Measurements from ENCODE around the gene CFAP299.

CFAP299 gene

DNA sequence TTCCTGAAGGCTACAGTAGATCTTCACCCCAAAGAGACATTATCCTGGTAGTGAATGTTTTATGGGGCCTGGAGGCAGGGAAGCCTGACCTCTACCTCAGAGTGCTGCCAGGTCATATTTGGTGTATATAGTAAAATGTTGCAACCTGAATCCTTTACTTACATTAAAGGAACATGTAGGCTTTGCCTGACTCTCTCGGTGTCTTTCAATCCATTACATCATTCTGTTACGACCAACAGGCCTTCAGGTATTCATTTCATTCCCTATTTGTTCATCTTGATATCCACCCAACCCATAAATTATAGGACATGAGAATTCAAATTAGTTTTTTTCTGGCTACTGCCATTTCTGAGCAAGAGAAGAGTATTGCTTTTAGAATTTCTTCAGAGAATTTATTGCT lies 116.5 kb downstream of the CFAP299 start:
- H3K4me2 ChIP-seq (ENCODE audit: low read length) = no peak overlapping the region
- H3K27me3 ChIP-seq (ENCODE audit: insufficient read depth, low read length) = no peaks in the 10 kb centered on the region
- H2AFZ ChIP-seq (ENCODE audit: low read length) = no peak overlapping the region
- no peaks in the 10 kb centered on the region for H3K36me3 ChIP-seq (ENCODE audit: insufficient read depth, low read length)
- H3K4me3 ChIP-seq (ENCODE audit: low read depth, low read length, poor library complexity, severe bottlenecking) = no peak overlapping the region
- no peaks in the 10 kb centered on the region for H4K20me1 ChIP-seq (ENCODE audit: insufficient read depth, low read length)
- no peak overlapping the region for H3K27ac ChIP-seq (ENCODE audit: low read depth, low read length, poor library complexity, severe bottlenecking)
- no peaks in the 10 kb centered on the region for H3K9me2 ChIP-seq (ENCODE audit: low read depth, low read length)
- H3K9ac ChIP-seq (ENCODE audit: low read length) = no peak overlapping the region
- peaks cover 24% of the 10 kb centered on the region for H3K9me3 ChIP-seq (ENCODE audit: low read length)
- H3K4me1 ChIP-seq (ENCODE audit: insufficient read depth, low read length, severe bottlenecking) = no peaks in the 10 kb centered on the region
- H3F3A ChIP-seq (ENCODE audit: insufficient read depth, low read length) = no peaks in the 10 kb centered on the region
- no peaks in the 10 kb centered on the region for H3K79me2 ChIP-seq (ENCODE audit: insufficient read depth, low read length)
- TF ChIP-seq, protein P1, sequence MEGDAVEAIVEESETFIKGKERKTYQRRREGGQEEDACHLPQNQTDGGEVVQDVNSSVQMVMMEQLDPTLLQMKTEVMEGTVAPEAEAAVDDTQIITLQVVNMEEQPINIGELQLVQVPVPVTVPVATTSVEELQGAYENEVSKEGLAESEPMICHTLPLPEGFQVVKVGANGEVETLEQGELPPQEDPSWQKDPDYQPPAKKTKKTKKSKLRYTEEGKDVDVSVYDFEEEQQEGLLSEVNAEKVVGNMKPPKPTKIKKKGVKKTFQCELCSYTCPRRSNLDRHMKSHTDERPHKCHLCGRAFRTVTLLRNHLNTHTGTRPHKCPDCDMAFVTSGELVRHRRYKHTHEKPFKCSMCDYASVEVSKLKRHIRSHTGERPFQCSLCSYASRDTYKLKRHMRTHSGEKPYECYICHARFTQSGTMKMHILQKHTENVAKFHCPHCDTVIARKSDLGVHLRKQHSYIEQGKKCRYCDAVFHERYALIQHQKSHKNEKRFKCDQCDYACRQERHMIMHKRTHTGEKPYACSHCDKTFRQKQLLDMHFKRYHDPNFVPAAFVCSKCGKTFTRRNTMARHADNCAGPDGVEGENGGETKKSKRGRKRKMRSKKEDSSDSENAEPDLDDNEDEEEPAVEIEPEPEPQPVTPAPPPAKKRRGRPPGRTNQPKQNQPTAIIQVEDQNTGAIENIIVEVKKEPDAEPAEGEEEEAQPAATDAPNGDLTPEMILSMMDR (IDR thresholded peaks at IDR 0.05; ENCODE audit: low read length) = no peak
- TF ChIP-seq EZH2 (IDR thresholded peaks at IDR 0.05; ENCODE audit: borderline replicate concordance, low read length) = no peak

DNA sequence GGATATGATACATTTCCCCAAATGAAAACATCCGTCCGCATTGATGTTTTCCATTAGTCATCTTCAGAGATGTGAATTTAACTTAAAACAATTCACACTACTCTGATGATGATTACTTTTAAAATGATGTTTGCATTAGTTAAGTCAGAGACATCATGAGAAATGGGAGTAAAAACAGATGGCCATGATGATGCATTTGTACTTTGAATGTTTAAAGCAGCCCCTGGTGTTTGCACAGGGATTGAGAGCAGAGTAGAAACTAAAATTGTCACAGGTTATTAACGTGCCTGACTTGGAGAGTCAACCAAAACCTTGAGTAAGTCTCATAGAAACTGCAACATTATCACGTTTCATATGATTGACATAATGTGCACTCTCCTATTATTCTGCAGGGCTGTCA lies 117.2 kb downstream of the CFAP299 start:
- no peaks in the 10 kb centered on the region for H3F3A ChIP-seq (ENCODE audit: insufficient read depth, low read length)
- H3K79me2 ChIP-seq (ENCODE audit: insufficient read depth, low read length) = no peaks in the 10 kb centered on the region

DNA sequence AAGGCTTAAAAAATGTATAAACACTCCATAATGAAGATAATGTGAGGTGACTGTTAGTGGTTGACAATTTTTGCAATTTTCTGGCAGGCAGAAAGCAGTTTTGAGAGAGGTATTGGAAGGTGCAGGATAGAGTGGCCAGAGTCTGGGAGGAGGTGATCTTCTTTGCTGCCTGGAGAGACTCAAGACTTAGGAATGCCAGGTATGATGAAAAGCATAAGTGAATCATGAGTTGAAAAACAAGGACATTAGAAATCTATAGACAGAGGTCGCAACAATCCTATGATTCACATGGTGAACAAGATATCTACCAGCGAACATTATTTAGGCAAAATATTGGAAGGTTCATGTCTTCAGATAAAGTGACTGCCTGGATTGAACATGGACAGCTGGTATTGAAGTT lies 118.5 kb downstream of the CFAP299 start:
- Histone ChIP-seq H3K79me2 (ENCODE audit: insufficient read depth, low read length) (no peaks in the 10 kb centered on the region), H3K27ac (ENCODE audit: low read depth, low read length, poor library complexity, severe bottlenecking) (no peak overlapping the region), H3K4me1 (ENCODE audit: insufficient read depth, low read length, severe bottlenecking) (no peaks in the 10 kb centered on the region), H2AFZ (ENCODE audit: low read length) (no peak overlapping the region), H3K36me3 (ENCODE audit: insufficient read depth, low read length) (no peaks in the 10 kb centered on the region), H3K9me3 (ENCODE audit: low read length) (peaks cover 24% of the 10 kb centered on the region), H3K4me3 (ENCODE audit: low read depth, low read length, poor library complexity, severe bottlenecking) (no peak overlapping the region), H3F3A (ENCODE audit: insufficient read depth, low read length) (no peaks in the 10 kb centered on the region), H3K27me3 (ENCODE audit: insufficient read depth, low read length) (no peaks in the 10 kb centered on the region), H3K9me2 (ENCODE audit: low read depth, low read length) (no peaks in the 10 kb centered on the region), H3K9ac (ENCODE audit: low read length) (no peak overlapping the region), H4K20me1 (ENCODE audit: insufficient read depth, low read length) (no peaks in the 10 kb centered on the region), H3K4me2 (ENCODE audit: low read length) (no peak overlapping the region)
- TF ChIP-seq EZH2 (IDR thresholded peaks at IDR 0.05; ENCODE audit: borderline replicate concordance, low read length) = no peak
- TF ChIP-seq, protein P1 (IDR thresholded peaks at IDR 0.05; ENCODE audit: low read length) = no peak

More for the DNA sequence above, 117.2 kb downstream of the CFAP299 start:
- Histone ChIP-seq H3K27ac (ENCODE audit: low read depth, low read length, poor library complexity, severe bottlenecking) (no peak overlapping the region), H3K9me3 (ENCODE audit: low read length) (peaks cover 24% of the 10 kb centered on the region), H3K4me2 (ENCODE audit: low read length) (no peak overlapping the region), H4K20me1 (ENCODE audit: insufficient read depth, low read length) (no peaks in the 10 kb centered on the region), H2AFZ (ENCODE audit: low read length) (no peak overlapping the region), H3K9ac (ENCODE audit: low read length) (no peak overlapping the region), H3K36me3 (ENCODE audit: insufficient read depth, low read length) (no peaks in the 10 kb centered on the region), H3K4me3 (ENCODE audit: low read depth, low read length, poor library complexity, severe bottlenecking) (no peak overlapping the region), H3K4me1 (ENCODE audit: insufficient read depth, low read length, severe bottlenecking) (no peaks in the 10 kb centered on the region), H3K27me3 (ENCODE audit: insufficient read depth, low read length) (no peaks in the 10 kb centered on the region), H3K9me2 (ENCODE audit: low read depth, low read length) (no peaks in the 10 kb centered on the region)
- TF ChIP-seq, protein P1 (IDR thresholded peaks at IDR 0.05; ENCODE audit: low read length) = no peak
- TF ChIP-seq EZH2 (IDR thresholded peaks at IDR 0.05; ENCODE audit: borderline replicate concordance, low read length) = no peak
